Measurements from ENCODE around the gene TLR4. TPM values are rescaled to one million over a fixed set of nuclear protein-coding genes. Genes with fewer than 3 reads are reported as not detected.

The TLR4 gene
- total and polyA plus RNA-seq, 2 experiments from 2014 or later, result 0.06 to 0.17 TPM

- TF ChIP-seq ZNF462 (CRISPR knock-in tag; IDR thresholded peaks at IDR 0.05) (no peak), NANOG (IDR thresholded peaks at IDR 0.05; ENCODE audit: borderline replicate concordance) (no peak), POLR2AphosphoS5 (IDR thresholded peaks at IDR 0.05; ENCODE audit: low read depth) (no peak), JUNB (IDR thresholded peaks at IDR 0.05; ENCODE audit: unreplicated experiment) (no peak)
Observed at GRCh38 chr9:117757561-117758190, 53.5 kb downstream of the TLR4 start (continued).

GRCh38 chr9:117763314-117763713, 59.1 kb downstream of the TLR4 start:
- H4K20me1 ChIP-seq (replicated peaks; ENCODE audit: insufficient read depth), result no peaks in the 10 kb centered on the region
- H3K4me3 ChIP-seq, result no peak overlapping the region
- no peaks in the 10 kb centered on the region for H3K36me3 ChIP-seq (ENCODE audit: insufficient read depth)
- no peak for ATAC-seq
- no peaks in the 10 kb centered on the region; the same call in 1 of the 2 replicates for H3K4me1 ChIP-seq (ENCODE audit: insufficient read depth)
- H3K79me2 ChIP-seq (replicated peaks; ENCODE audit: insufficient read depth), result no peaks in the 10 kb centered on the region
- no peaks in the 10 kb centered on the region for H3K27me3 ChIP-seq (ENCODE audit: insufficient read depth)
- Mint-ChIP-seq H3K36me3 (ENCODE audit: low read depth) (no peaks in the 10 kb centered on the region; the same call in 2 of the 3 replicates), H3K27ac (no peak overlapping the region), H3K9me3 (peaks cover 30% of the 10 kb centered on the region), H3K4me1 (no peaks in the 10 kb centered on the region), H3K27me3 (ENCODE audit: insufficient read depth, low read depth, poor library complexity) (no peaks in the 10 kb centered on the region), H3K4me3 (no peak overlapping the region)
- no peaks in the 10 kb centered on the region for H3K9me2 ChIP-seq (ENCODE audit: insufficient read depth)
- no peak overlapping the region for H3K4me2 ChIP-seq
- no peak overlapping the region for H3K27ac ChIP-seq (ENCODE audit: low read depth)
- DNase-seq (ENCODE audit: low spot score), result no peak
- no peaks in the 10 kb centered on the region for H3F3A ChIP-seq (replicated peaks; ENCODE audit: low read depth)
- no peak overlapping the region for H2AFZ ChIP-seq
- TF ChIP-seq, protein P1, sequence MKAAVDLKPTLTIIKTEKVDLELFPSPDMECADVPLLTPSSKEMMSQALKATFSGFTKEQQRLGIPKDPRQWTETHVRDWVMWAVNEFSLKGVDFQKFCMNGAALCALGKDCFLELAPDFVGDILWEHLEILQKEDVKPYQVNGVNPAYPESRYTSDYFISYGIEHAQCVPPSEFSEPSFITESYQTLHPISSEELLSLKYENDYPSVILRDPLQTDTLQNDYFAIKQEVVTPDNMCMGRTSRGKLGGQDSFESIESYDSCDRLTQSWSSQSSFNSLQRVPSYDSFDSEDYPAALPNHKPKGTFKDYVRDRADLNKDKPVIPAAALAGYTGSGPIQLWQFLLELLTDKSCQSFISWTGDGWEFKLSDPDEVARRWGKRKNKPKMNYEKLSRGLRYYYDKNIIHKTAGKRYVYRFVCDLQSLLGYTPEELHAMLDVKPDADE (IDR thresholded peaks at IDR 0.05), result no peak
- TF ChIP-seq NANOG (IDR thresholded peaks at IDR 0.05; ENCODE audit: borderline replicate concordance) (no peak), CREB1 (CRISPR knock-in tag; IDR thresholded peaks at IDR 0.05; ENCODE audit: low read depth) (no peak), JUNB (IDR thresholded peaks at IDR 0.05; ENCODE audit: unreplicated experiment) (no peak), EZH2phosphoT487 (IDR thresholded peaks at IDR 0.05; ENCODE audit: unreplicated experiment) (no peak), CTCF (conservative IDR thresholded peaks at IDR 0.05; ENCODE audit: low read depth in 2 of 2) (no peak), STAT1 (IDR thresholded peaks at IDR 0.05; ENCODE audit: unreplicated experiment) (no peak), ZNF331 (CRISPR knock-in tag; IDR thresholded peaks at IDR 0.05; ENCODE audit: low read depth) (no peak), ZNF114 (CRISPR knock-in tag; IDR thresholded peaks at IDR 0.05) (no peak), POLR2AphosphoS5 (IDR thresholded peaks at IDR 0.05; ENCODE audit: low read depth) (no peak)

Measured in GM23338 (cell line).